ENCODE results near the gene RHOH.

Gene RHOH

DNA sequence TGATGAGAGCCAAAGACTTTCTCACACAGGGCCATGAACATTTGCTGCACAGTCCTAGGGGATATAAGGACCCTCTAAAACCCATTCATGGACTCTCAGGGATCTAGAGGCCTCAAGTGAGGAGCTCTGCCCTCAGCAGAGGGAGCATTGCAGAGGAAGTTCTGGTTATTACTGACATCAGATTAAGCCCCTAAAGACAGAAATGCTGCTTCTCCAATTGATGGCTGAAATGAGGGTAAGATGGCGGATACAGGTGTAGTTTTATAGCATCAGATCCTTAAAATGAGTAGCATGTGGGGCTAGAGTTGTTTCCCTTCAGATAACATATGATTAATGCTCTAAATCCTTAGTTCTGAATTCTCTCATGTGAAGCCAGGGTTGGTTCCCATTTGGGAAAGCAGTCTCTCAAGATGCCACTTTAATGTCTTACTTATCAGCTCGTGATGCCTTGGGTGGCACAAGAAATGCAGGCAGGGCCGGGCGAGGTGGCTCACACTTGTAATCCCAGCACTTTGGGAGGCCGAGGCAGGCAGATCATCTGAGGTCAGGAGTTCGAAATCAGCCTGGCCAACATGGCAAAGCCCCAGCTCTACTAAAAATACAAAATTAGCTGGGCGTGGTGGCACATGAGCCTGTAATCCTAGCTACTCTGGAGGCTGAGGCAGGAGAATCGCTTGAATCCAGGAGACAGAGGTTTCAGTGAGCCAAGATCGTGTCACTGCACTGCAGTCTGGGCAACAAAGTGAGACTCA, 7.9 kb downstream of the RHOH start:
- no peak for DNase-seq

DNA sequence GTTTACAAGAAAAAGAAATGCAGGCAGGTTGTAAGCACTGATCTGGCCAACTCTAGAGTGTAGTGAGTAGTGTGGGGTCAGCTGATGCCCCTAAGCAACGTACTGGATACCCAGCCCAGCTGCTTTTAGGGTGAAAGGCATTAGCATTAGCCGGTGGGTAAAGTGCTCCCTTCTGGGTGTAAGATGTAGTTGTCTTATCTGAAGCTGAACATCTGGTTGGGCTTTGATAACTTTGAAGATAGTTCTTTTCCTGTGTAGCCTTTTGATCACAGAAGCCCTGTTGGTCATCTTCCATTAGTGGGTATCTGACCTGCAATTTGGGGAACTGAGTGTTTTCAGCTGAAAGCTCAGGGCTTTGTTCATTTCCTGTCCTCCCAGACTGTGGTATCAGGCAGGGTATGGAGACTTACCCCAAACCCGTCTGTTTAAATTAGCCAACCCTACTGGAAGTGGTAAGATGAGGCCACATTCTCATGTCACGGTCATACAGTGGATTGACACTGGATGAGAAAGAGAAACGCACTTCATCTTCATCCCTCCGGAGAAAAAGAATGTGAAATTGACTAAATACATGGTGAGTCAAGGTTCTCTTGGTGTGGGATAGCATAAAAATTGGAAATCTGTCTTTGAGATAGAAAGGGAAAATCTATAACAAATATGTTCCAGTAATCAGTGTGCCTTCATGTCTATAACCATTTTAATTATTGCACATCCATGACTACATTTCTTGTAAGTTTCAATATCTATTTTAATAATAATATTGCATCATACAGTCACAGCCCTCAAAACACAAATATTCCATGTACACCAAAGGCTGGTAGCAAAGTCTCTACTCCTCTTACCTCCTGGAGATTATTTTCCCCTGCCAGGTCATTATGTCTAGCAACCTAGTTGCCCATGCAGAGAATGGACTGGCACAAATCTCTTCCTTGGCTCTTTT, 8.7 kb downstream of the RHOH start:
- DNase-seq: peak in 3 of 56 donors; percentile 13 to 24 (median 15)

DNA sequence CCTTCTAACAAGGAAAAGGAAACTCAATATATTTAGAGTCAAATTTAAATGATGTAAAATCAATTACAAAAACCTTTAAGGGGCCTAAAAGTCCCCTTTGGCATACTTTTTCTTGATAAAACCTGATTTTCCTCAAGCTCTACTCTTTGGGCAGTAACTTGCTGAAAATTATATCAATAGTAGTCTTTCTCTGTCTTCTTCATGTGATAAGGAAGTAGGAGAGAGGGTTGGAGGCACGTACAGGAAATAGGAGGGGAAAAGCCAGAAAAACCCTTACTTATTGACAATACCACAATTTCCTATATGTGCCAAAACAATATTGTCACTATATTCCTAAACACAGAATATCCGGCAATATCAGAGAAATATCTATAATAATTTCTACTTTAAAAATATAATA, 9.6 kb downstream of the RHOH start:
- no peak for DNase-seq

DNA sequence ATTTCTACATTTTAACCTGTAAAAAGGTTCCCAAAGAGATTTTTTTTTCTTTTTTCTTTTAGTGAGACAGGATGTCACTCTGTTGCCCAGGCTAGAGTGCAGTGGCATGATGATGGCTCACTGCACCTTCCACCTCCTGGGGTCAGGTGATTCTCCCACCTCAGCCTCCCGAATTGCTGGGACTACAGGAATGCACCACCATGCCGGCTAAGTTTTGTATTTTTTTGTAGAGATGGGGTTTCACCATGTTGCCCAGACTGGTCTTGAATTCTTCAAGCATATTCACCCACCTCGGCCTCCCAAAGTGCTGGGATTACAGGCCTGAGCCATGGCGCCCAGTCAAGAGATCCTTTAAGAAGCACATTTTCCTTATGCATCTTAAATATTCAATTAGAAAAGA, 12.6 kb downstream of the RHOH start:
- no peak for DNase-seq

DNA sequence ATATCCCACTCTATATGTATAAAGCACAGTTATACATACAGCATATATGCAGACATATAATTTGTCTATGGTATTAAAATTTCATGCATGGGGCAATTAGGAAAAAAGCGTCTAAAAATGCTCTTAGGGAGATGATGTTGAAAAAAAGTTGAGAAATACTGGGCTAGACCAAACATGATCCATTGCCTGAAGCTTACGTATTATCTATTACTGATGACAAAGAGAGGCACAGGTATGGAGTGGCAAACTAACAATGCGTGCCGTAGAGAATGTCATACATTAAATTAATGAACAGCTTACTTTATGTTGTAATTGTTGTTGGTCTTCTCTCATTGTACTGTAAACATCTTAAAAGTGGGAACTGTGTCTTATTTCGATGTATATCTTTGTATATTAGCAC, 13.9 kb downstream of the RHOH start:
- no peak for DNase-seq

DNA sequence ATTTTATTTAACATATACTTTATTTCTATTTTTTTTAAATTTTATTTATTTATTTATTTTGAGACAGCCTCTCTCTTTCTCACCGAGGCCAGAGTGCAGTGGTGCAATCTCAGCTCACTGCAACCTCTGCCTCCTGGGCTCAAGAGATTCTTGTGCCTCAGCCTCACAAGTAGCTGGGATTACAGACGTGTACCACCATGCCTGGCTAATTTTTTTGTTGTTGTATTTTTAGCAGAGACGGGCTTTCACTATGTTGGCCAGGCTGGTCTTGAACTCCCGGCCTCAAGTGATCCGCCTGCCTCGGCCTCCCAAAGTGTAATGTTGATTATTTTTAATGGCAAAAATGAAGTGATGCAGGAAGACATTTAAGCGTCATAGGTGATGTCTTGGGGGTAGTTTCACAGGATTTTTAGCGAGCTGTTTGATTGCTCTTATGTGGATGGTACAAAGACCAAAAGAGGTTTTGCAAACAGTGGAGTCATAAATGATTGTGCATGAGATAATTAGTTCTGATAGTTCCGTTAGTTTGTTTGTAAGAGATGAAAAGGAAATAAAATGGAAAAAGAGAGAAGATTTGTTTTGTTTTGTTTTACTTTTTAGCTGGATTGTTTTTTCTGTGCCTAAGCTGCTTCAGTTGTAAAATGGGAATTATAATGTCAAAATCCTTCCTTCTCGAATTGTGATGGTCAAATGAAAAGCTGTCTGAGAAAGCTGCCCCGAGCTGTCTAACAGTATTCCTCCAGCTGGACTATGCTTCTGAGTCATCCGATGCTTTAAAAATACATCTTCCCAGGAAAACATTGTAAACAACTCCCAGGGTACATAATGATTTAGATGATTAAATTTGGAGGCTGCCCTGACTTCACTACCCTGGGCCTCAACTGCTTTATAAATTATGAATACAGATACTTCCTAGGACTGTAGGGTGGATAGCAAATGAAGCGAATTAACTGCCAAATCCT, 14.7 kb downstream of the RHOH start:
- no peak for DNase-seq

DNA sequence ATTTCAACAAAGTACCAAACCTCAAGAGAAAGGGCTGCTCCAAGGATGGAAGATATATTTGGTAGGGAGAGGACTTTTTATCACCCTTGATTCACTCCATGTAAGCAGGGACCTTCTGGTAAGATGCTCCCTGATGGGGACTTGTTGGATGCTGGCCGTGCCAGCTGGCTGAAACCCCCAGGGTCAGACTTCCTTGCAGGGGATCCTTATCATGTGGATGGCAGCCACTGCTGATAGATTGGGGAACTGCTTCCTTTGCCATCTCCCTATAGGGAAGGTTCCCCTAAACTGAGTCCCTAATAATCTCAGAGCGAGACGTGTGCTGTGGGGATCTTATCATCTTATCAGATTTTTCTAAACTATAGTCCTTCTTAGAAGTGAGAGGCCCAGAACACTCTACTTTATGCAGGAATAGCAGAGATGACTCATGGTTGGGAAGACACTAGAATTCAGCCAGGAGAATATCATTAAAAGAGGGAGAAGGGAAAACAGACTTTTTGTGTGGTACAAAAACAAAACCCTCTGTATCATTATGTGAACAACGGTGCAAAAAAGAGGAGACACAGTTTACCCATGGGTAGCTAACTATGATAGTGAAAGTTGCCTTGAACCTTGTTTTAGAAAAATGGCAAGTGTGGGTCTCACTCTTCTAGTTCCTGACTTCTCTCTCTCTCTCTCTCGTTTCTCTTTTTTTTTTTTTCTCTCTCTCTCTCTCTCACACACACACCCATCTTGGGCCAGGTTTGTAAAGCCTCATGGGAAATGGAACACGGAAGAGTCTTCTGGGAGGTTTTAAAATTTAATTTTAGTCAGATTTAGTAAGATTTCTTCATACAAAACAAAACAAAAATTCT, 16.1 kb downstream of the RHOH start:
- no peak for DNase-seq

DNA sequence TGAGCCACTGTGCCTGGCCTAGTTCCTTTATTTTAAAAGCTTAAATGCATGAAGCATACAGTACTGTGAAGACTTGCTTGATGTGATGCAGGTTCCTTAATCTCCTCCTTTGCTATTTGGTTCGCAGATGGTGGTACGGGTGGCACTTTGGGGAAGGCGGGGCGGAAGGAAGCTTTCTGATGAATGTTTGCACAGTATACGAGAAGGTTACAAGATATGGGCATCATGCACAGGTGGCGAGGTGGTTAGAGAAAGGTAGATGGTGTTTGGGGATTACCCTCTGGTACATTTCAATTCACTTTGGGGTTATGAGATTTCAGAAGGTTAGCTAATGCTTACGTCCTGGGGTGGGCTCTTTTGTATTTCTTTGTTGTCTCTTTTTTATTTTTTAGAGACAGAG, 17.2 kb downstream of the RHOH start:
- no peak for DNase-seq

DNA sequence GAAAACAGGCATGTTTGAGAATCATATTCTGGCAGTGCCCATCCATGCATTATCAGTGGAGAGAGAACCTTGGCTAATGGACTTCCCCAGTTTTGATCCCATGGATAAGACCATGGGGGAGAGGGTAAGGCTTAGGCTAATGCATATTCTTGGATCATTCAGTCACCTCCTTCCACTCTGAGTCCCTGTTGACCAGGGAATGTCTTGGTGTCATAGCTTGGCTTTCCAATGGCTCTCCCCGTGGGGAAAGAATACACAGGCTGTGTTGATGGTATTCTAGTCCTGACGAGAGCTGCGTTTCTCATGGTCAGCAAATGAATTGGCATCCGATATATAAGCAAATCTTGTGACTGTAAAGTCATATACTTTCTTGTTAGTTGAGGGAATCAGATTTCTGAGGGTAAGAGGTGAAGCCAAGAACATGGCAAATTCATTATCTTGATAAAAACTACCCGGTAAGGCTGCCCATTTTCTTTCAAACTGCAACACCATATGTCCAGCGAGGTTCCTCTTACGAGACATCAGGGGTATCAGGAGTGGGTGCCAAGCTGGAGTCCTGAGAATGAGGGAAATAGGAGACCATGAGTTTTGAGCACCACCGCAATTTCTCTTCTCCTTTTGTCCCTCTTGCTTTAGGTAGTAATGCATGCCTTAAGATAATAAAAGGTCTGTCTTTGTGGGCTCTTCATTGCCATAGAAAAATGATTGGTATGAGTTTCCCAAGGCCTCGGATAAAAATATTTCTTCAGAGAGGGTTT, 18.0 kb downstream of the RHOH start:
- peak in 2 of 56 donors; percentile 2 to 20 for DNase-seq

DNA sequence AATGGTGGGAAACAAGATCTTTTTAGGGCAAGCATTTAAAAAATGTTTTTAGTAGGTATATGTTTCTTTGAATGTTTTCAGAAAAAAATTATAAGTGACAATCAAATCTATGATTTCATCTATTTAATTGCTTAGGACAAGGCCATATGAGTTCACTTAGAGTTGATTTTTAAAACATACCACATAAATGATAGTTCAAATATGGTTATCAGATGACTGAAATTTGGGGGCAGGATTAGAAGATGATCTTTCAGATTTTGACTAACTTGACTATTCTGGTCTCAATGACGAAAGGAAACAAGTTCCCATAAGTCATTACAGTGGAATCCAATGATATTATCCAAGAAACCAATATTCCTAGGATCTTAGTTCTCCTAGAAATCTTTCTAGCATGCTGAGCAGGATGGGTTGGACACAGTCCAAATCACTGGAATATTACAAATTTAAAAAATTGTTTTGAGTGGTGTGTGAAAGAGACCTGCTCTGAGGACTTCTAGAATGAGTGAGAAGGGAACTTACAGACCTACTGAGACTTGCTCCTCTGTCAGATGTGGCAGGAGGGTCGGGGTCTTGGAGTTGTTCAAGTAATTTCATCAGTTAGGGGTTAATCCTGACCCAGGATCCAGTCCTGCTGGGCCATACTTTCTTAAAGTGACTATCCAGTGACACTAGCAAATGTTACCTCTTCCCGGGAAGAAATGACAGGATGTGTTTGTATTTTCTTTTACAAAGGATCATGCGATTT, 20.0 kb downstream of the RHOH start:
- DNase-seq: no peak

DNA sequence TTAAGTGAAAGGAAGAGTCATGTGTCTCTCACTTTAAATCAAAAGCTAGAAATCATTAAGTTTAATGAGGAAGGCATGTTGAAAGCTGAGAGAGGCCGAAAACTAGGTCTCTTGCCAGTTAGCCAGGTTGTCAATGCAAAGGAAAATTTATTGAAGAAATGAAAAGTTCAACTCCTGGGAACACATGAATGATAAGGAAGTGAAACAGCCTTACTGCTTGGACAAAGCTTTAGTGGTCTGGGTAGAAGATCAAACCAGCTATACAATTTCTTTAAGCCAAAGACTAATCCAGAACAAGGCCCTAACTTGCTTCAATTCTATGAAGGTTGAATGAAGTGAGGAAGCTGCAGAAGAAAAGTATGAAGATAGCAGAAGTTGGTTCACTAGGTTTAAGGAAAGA, 24.9 kb downstream of the RHOH start:
- no peak for DNase-seq

DNA sequence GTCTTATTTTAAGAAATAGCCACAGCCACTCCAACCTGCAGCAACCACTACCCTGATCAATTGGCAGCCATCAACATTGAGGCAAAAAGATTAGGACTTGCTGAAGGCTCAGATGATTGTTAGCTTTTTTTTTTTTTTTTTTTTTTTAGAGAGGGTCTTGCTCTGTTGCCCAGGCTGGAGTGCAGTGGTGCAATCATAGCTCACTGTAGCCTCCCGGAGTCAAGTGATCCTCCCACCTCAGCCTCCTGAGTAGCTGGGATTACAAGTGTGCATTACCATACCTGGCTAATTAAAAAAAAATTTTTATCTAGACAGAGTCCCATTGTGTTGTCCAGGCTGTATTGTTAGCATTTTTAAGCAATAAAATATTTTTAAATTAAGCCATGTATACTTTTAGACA, 26.5 kb downstream of the RHOH start:
- DNase-seq: no peak

DNA sequence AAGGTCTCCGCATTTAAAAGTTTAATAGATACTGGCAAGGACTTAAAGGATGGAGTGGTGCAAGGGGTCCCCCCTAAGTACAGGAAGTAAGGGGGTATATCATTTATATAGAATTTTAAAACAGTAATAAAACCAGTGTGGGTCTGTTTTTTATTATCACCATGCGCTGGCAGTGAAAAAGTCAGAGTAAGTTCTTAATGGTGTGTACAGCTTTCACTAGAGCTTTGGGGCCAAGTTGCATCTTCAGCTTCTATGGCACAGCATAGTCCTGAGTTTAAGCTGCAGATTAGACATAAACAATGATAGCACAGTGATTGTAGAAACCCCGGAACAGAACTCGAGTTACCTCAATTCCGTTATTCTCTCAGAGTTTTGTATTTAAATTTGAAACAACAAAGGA, 27.6 kb downstream of the RHOH start:
- no peak for DNase-seq

DNA sequence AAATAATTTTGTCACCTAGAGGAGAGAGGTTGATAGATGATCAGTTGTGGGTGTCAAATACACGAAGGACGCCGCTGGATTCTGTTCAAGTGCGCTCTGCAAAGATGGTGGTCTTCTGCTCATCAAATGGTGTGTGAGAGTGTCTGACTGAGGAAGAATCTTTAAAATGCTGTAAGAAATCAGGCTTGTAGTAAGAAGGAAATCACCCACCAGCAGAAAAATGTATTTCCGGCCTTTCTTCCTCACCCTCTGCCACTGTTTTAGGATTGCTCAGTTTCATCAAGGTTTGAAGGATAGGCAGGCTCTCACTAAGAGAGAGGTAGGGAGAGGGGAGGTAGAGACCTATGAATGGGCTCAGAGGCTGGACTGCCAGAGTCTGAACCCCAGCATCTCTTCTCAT, 28.7 kb downstream of the RHOH start:
- no peak for DNase-seq

DNA sequence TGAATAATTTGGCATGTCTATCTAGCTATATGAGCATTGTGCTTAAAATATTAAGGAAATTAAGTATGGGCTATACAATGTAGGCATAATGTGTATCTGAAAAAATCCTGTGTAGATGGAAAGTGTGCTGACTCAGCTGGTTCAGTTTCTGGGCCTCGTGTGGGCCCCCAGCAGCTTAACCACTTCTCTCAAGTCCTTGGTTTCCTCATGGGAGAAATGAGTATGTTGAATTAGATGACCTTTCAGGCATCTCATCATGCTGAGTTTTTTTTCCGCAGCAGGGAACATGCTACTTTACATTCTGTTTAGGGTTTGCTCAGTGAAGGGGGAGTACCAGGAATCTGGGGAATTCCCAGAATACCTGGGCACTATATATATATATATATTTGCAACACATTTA, 30.5 kb downstream of the RHOH start:
- no peak for DNase-seq

DNA sequence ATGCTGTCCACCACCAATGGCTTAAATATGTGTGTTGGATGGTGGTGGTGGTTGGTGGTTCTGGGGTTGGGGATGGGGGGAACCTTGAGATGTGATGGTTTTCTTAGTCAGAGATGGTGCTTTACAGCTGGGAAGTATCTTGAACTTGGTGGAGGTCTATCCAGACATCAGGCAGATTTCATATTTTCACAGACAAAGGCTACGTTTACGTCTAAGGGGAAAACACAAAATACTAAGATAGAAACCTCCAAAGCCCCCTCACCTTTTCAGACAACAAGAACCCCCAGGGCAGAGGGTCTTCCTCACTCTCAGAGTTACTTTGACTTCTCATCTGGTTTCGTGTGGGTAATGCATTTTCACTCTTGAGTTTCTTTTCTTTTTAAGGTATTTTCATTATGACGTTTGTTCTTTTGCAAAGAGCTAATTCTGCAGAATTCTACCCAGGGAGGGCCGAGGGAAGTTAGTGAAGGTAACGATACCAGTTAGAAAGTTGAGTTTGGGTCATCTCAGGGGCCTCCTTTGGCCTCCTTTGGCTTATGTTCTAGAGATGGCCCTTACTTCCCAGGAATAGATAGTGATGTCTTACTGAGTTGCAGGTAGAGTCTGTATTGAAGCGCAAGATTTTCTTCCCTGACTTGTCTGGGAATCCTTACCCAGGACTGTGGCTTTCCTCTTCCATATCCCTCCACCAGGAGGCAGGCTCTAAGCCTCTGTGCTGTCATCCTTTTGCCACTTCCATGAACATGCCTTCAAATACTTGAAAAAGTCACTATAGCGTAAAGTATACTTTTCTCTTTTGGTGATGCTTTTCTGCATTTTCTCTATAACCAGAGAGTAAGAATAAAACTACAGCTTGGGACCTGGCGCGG, 31.9 kb downstream of the RHOH start:
- no peak for DNase-seq

DNA sequence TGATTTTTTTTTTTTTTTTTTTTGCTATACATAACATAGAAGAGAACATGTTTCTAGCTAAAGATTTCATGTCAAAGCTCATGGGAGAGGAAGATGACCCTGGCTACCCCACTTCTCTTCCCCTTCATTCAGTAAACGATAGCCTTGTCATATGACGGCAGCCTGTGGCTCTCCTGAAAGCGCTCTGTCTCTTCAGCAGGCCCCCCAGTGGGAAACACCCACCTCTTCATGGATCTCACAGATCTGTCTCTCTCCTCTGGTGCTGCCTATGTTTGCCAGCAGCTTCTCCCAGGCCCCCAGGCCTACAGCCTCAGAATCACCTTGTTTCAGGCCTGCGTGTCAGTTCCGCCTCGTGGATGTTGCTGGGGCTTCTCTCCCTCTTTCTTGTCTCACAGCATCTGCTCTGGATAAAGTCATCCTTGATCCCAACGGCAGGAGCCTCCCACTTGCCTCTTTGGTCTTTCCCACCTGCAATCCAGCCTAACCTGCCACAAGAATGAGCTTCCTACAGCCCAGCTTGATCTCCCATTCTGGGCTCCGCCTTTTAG, 34.6 kb downstream of the RHOH start:
- DNase-seq: no peak

DNA sequence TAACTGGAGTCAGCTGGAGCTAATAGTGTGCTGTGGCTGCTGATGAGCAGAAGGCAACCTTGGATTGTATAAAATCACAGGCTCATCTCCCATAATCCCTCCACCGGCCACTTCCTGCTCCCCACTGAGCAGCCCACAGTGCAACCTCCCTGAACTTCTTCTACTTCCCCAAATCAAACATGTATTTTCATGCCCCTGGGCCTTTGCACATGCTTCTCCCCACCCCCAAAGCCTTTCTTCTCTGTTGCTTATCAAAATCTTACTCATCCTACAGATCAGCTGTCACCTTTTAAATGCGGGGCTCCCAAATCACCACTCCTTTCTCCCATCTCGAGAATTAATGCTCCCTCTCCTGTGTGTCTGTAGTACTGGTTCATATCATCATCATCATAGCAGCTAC, 35.8 kb downstream of the RHOH start:
- no peak for DNase-seq
